OCI-LY3 (cell line): ENCODE results near the gene PKD1.

ENCODE experiments used
- H2AFZ ChIP-seq: fragments of 200-600, 300-600 bp; shearing (Covaris generic); 2 replicates; pipeline ENCODE4 v1.6.0; 2014; ENCODE audit warnings: antibody characterized with exemption, low read depth, low read length
- H3K27ac ChIP-seq: fragments of 200-600, 300-600 bp; sonication (generic); 2 replicates; pipeline ENCODE4 v1.5.1; 2014; ENCODE audit warnings: mild to moderate bottlenecking, low read length, moderate library complexity, mixed read lengths
- H3K27me3 ChIP-seq: fragments of 200-600, 300-600 bp; sonication (generic); 2 replicates; pipeline ENCODE4 v1.6.1; 2014; ENCODE audit warnings: low read depth, low read length, mixed read lengths
- H3K36me3 ChIP-seq: fragments of 200-600, 300-600 bp; sonication (generic); replicated peaks from 2 replicates; pipeline ENCODE3; 2014; ENCODE audit warnings: low read depth, low read length, mixed read lengths
- H3K4me1 ChIP-seq: fragments of 300-600, 200-600 bp; sonication (generic); 2 replicates; pipeline ENCODE4 v1.6.1; 2014; ENCODE audit warnings: low read length, mixed read lengths
- H3K4me2 ChIP-seq: fragments of 200-600, 300-600 bp; sonication (generic); 2 replicates; pipeline ENCODE4 v1.6.1; 2014; ENCODE audit warnings: low read length, mixed read lengths
- H3K4me3 ChIP-seq: fragments of 300-600, 200-600 bp; sonication (generic); 2 replicates; pipeline ENCODE4 v1.5.1; 2014; ENCODE audit warnings: antibody characterized with exemption, mild to moderate bottlenecking, low read length, moderate library complexity
- H3K79me2 ChIP-seq: fragments of 300-600, 200-600 bp; shearing (Covaris generic); 2 replicates; pipeline ENCODE4 v1.6.1; 2014; ENCODE audit warnings: mild to moderate bottlenecking, low read length, mixed read lengths
- H3K9ac ChIP-seq: fragments of 300-600, 200-600 bp; shearing (Covaris generic); 2 replicates; pipeline ENCODE4 v1.6.0; 2014; ENCODE audit warnings: mild to moderate bottlenecking, low read length, moderate library complexity
- H3K9me3 ChIP-seq: fragments of 200-600, 300-600 bp; shearing (Covaris generic); 2 replicates; pipeline ENCODE4 v1.6.1; 2014; ENCODE audit warnings: low read length, mixed read lengths; ENCODE audit not compliant: insufficient read depth
- H4K20me1 ChIP-seq: fragments of 200-600, 300-600 bp; sonication (generic); 2 replicates; pipeline ENCODE4 v1.6.1; 2016; ENCODE audit warnings: low read length, mixed read lengths; ENCODE audit not compliant: insufficient read depth
- CTCF ChIP-seq: fragments of 200-600, 300-600 bp; sonication (generic); IDR thresholded peaks from 2 replicates; pipeline ENCODE4 v1.5.1; 2014; ENCODE audit warnings: antibody characterized with exemption, low read length, low read depth
- EZH2phosphoT487 ChIP-seq: fragments of 200-600 bp; shearing (Covaris generic); IDR thresholded peaks from 2 replicates; pipeline ENCODE4 v1.6.1; 2018; ENCODE audit warnings: antibody characterized with exemption, mixed run types, low read depth

Gene PKD1

GRCh38 chr16:2054543-2055245, 81.0 kb downstream of the PKD1 start:
- H3K4me2 ChIP-seq: no peak overlapping the region
- no peaks in the 10 kb centered on the region for H4K20me1 ChIP-seq
- H3K79me2 ChIP-seq: no peaks in the 10 kb centered on the region
- H3K27me3 ChIP-seq: no peaks in the 10 kb centered on the region
- no peaks in the 10 kb centered on the region for H3K4me1 ChIP-seq
- TF ChIP-seq CTCF (no peak), EZH2phosphoT487 (no peak)
- no peak overlapping the region for H3K4me3 ChIP-seq
- H2AFZ ChIP-seq: no peak overlapping the region
- H3K9ac ChIP-seq: no peak overlapping the region
- H3K9me3 ChIP-seq: no peaks in the 10 kb centered on the region
- H3K36me3 ChIP-seq: no peaks in the 10 kb centered on the region
- H3K27ac ChIP-seq: no peak overlapping the region

GRCh38 chr16:2053897-2054296, 81.8 kb downstream of the PKD1 start:
- Histone ChIP-seq H3K9ac (no peak overlapping the region), H3K9me3 (no peaks in the 10 kb centered on the region), H3K27me3 (no peaks in the 10 kb centered on the region), H3K36me3 (no peaks in the 10 kb centered on the region), H3K27ac (no peak overlapping the region), H3K79me2 (peaks cover 1% of the 10 kb centered on the region), H2AFZ (no peak overlapping the region), H4K20me1 (no peaks in the 10 kb centered on the region), H3K4me3 (no peak overlapping the region), H3K4me1 (peaks cover under 1% of the 10 kb centered on the region; the same call in 1 of the 2 replicates), H3K4me2 (no peak overlapping the region)
- TF ChIP-seq CTCF (no peak), EZH2phosphoT487 (no peak)

GRCh38 chr16:2053211-2053610, 82.5 kb downstream of the PKD1 start:
- Histone ChIP-seq H3K79me2 (peaks cover 8% of the 10 kb centered on the region), H3K4me3 (no peak overlapping the region), H3K4me1 (peaks cover 6% of the 10 kb centered on the region), H3K27ac (no peak overlapping the region), H3K9me3 (no peaks in the 10 kb centered on the region), H4K20me1 (no peaks in the 10 kb centered on the region), H3K36me3 (no peaks in the 10 kb centered on the region), H3K4me2 (no peak overlapping the region), H2AFZ (no peak overlapping the region), H3K9ac (no peak overlapping the region), H3K27me3 (no peaks in the 10 kb centered on the region)
- no peak for TF ChIP-seq CTCF
- no peak for TF ChIP-seq EZH2phosphoT487

GRCh38 chr16:2048116-2048543, 87.6 kb downstream of the PKD1 start:
- no peaks in the 10 kb centered on the region for H3K27me3 ChIP-seq
- peaks cover 23% of the 10 kb centered on the region for H3K4me1 ChIP-seq
- peak overlapping the region; percentile 66 for H3K9ac ChIP-seq
- H3K36me3 ChIP-seq: no peaks in the 10 kb centered on the region
- peak overlapping the region; percentile 94 for H3K4me3 ChIP-seq
- no peaks in the 10 kb centered on the region for H4K20me1 ChIP-seq
- peaks cover 18% of the 10 kb centered on the region for H3K79me2 ChIP-seq
- no peaks in the 10 kb centered on the region for H3K9me3 ChIP-seq
- H2AFZ ChIP-seq: 0 out of 2 replicates have a peak overlapping the region, but pooled peaks have one; percentile 16
- H3K4me2 ChIP-seq: peak overlapping the region; percentile 96
- no peak overlapping the region for H3K27ac ChIP-seq
- TF ChIP-seq EZH2phosphoT487 (no peak), CTCF (no peak)
